ENCODE measurements around the gene ZGRF1. TPM values are rescaled to one million over a fixed set of nuclear protein-coding genes. Genes with fewer than 3 reads are reported as not detected.

ZGRF1 gene
- total and polyA plus RNA-seq, 2 donors (not counting 1 experiment from before 2014, with no cell fraction given) = 4.6 to 13.0 TPM

DNA sequence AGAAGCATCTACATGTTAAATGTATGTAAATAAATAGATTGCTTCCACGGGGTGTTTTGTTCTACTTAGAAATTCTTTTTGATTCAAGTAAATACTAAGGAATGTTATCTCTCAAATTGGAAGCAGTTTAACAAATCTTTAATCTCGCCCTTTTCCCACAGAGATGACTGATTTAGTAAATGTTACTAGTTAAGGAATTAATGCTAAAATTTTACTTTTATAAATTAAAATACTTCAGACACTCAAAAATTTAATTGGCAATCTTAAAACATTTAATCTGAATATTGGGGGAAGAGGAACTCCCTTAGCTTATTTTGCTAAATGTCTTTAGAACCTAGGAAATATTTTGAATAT lies 12.3 kb upstream of the ZGRF1 start:
- Histone ChIP-seq H3K9ac (ENCODE audit: low read length) (no peak overlapping the region), H3K9me3 (ENCODE audit: control extremely low read depth in 1 of 3, control insufficient read depth in 2 of 3, insufficient read depth in 1 of 3, low read length in 2 of 3) (no peaks in the 10 kb centered on the region), H3K27ac (ENCODE audit: low read length in 2 of 2) (no peak overlapping the region), H3K4me2 (replicated peaks; ENCODE audit: low read depth, low read length, poor library complexity, severe bottlenecking) (no peak overlapping the region), H3K4me1 (ENCODE audit: control insufficient read depth in 2 of 2, insufficient read depth in 2 of 2, low read length in 2 of 2) (no peaks in the 10 kb centered on the region), H4K20me1 (ENCODE audit: control insufficient read depth, insufficient read depth, low read length, poor library complexity, severe bottlenecking) (no peaks in the 10 kb centered on the region), H3K27me3 (replicated peaks in 1 of 4; ENCODE audit: control extremely low read depth in 1 of 4, control insufficient read depth in 3 of 4, insufficient read depth in 4 of 4, low read length in 3 of 4) (no peaks in the 10 kb centered on the region), H3K36me3 (replicated peaks in 1 of 2; ENCODE audit: control extremely low read depth in 1 of 2, control insufficient read depth in 1 of 2, extremely low read depth in 1 of 2, insufficient read depth in 2 of 2, low read length in 1 of 2) (peaks cover 14 to 79% of the 10 kb centered on the region in 2 experiments), H3K4me3 (ENCODE audit: control extremely low read depth in 1 of 5, extremely low read depth in 1 of 5, insufficient read depth in 1 of 5, low read depth in 2 of 5, low read length in 4 of 5) (no peak overlapping the region), H3K79me2 (ENCODE audit: control insufficient read depth, insufficient read depth, low read length) (peaks cover 3% of the 10 kb centered on the region), H2AFZ (ENCODE audit: insufficient read depth, low read depth, low read length, poor library complexity, severe bottlenecking) (no peak overlapping the region)
- no CpG with 5 or more reads among the region's 2 CpGs for WGBS (ENCODE audit: insufficient coverage)
- Mint-ChIP-seq H3K27me3 (no peaks in the 10 kb centered on the region), H3K4me3 (no peak overlapping the region), H3K27ac (no peak overlapping the region), H3K4me1 (peaks cover 3% of the 10 kb centered on the region), H3K9me3 (ENCODE audit: insufficient read depth) (no peaks in the 10 kb centered on the region)
- ChIA-PET CTCF (no interaction called here), POLR2A (no interaction called here)
- no peak for TF ChIP-seq EZH2 (IDR thresholded peaks at IDR 0.05; ENCODE audit: borderline replicate concordance, insufficient read depth, low read depth, low read length, poor library complexity, severe bottlenecking)
- TF ChIP-seq, protein P1, sequence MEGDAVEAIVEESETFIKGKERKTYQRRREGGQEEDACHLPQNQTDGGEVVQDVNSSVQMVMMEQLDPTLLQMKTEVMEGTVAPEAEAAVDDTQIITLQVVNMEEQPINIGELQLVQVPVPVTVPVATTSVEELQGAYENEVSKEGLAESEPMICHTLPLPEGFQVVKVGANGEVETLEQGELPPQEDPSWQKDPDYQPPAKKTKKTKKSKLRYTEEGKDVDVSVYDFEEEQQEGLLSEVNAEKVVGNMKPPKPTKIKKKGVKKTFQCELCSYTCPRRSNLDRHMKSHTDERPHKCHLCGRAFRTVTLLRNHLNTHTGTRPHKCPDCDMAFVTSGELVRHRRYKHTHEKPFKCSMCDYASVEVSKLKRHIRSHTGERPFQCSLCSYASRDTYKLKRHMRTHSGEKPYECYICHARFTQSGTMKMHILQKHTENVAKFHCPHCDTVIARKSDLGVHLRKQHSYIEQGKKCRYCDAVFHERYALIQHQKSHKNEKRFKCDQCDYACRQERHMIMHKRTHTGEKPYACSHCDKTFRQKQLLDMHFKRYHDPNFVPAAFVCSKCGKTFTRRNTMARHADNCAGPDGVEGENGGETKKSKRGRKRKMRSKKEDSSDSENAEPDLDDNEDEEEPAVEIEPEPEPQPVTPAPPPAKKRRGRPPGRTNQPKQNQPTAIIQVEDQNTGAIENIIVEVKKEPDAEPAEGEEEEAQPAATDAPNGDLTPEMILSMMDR (IDR thresholded peaks at IDR 0.05) = no peak
- ATAC-seq (ENCODE audit: low read depth) (no peak), DNase-seq (no peak)
- intact Hi-C loops (cut with micrococcal nuclease) = no loop called here

DNA sequence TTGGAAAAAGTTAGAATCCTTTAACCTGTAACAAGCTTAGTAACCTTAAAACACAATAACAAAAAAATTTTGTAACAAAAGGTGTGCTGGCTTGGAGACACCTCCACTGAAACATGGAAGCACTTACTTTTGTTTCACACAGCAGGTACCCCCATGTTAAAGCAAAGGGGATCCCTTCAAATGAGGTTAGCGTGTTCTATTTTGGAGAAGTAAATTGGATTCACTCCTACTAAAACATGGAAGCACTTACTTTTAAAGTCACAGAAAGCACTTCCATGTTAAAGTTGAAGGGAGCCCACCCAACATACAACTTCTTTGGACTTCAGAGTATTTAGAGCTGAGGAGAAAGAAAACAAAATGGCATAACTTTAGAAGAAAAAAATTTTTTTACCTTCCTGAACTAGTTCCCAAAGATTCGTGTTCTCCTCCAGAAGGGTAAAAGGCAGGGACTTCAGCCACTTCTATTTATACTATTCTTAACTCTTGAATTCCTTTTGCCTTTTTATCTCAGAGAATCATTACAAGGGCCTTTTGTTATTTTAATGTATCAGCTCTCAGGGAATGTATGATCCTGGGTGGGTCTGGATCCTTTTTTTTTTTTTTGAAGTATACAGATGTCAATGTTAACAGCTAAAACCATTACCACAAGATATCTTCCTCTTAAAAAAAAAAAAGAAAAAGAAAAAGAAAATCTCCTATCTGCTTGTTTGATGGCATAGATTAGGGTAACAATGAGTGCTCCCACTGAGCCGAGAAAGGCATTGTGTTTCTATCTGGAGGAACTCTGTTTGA lies 11.8 kb upstream of the ZGRF1 start:
- Histone ChIP-seq H3K79me2 (ENCODE audit: control insufficient read depth, insufficient read depth, low read length) (peaks cover 3% of the 10 kb centered on the region), H3K27ac (ENCODE audit: low read length in 2 of 2) (no peak overlapping the region), H3K4me3 (ENCODE audit: control extremely low read depth in 1 of 5, extremely low read depth in 1 of 5, insufficient read depth in 1 of 5, low read depth in 2 of 5, low read length in 4 of 5) (no peak overlapping the region), H3K4me2 (replicated peaks; ENCODE audit: low read depth, low read length, poor library complexity, severe bottlenecking) (no peak overlapping the region), H2AFZ (ENCODE audit: insufficient read depth, low read depth, low read length, poor library complexity, severe bottlenecking) (no peak overlapping the region), H4K20me1 (ENCODE audit: control insufficient read depth, insufficient read depth, low read length, poor library complexity, severe bottlenecking) (no peaks in the 10 kb centered on the region), H3K9me3 (ENCODE audit: control extremely low read depth in 1 of 3, control insufficient read depth in 2 of 3, insufficient read depth in 1 of 3, low read length in 2 of 3) (no peaks in the 10 kb centered on the region), H3K36me3 (replicated peaks in 1 of 2; ENCODE audit: control extremely low read depth in 1 of 2, control insufficient read depth in 1 of 2, extremely low read depth in 1 of 2, insufficient read depth in 2 of 2, low read length in 1 of 2) (peaks cover 14 to 73% of the 10 kb centered on the region in 2 experiments), H3K4me1 (ENCODE audit: control insufficient read depth in 2 of 2, insufficient read depth in 2 of 2, low read length in 2 of 2) (peaks cover 2 to 4% of the 10 kb centered on the region in 2 donors), H3K27me3 (replicated peaks in 1 of 4; ENCODE audit: control extremely low read depth in 1 of 4, control insufficient read depth in 3 of 4, insufficient read depth in 4 of 4, low read length in 3 of 4) (no peaks in the 10 kb centered on the region), H3K9ac (ENCODE audit: low read length) (no peak overlapping the region)
- no peak for ATAC-seq (ENCODE audit: low read depth)
- no peak overlapping the region for H3K4me3 Mint-ChIP-seq
- H3K27me3 Mint-ChIP-seq = no peaks in the 10 kb centered on the region
- ChIA-PET CTCF (no interaction called here), POLR2A (no interaction called here)
- TF ChIP-seq, protein P1 (IDR thresholded peaks at IDR 0.05) = no peak
- TF ChIP-seq EZH2 (IDR thresholded peaks at IDR 0.05; ENCODE audit: borderline replicate concordance, insufficient read depth, low read depth, low read length, poor library complexity, severe bottlenecking) = no peak
- no peak overlapping the region for H3K27ac Mint-ChIP-seq
- H3K9me3 Mint-ChIP-seq (ENCODE audit: insufficient read depth) = no peaks in the 10 kb centered on the region
- no CpG with 5 or more reads among the region's 3 CpGs for WGBS (ENCODE audit: insufficient coverage)
- intact Hi-C loops (cut with micrococcal nuclease) = no loop called here
- no peak for DNase-seq
- peaks cover 6% of the 10 kb centered on the region for H3K4me1 Mint-ChIP-seq

Measured in B cell (primary cell).